CD14-positive monocyte (primary cell): Measurements from ENCODE around the gene CORO1C. TPM values are rescaled to one million over a fixed set of nuclear protein-coding genes. Genes with fewer than 3 reads are reported as not detected.

Experiments
- DNase-seq, 3 donors: peaks; one replicate each; pipeline ENCODE4 v3.0.0-alpha.2; 2011 to 2022
- H2AFZ ChIP-seq: 2 replicates; pipeline ENCODE4 v1.6.0; 2012; ENCODE audit warnings: mild to moderate bottlenecking, low read depth, low read length, inconsistent platforms; ENCODE audit not compliant: insufficient read depth, poor library complexity, severe bottlenecking
- H3K27ac ChIP-seq, 2 donors: 1 replicate in 1 of 2; 2 replicates in 1 of 2; pipeline ENCODE4 v1.5.1; 2012 to 2013; ENCODE audit warnings: low read length in 2 of 2, control low read depth in 1 of 2, inconsistent platforms in 1 of 2, low read depth in 1 of 2, mild to moderate bottlenecking in 1 of 2
- H3K27me3 ChIP-seq, 2 donors: one replicate each; pipeline versions ENCODE4 v1.6.0 to v1.6.1; 2011 to 2013; ENCODE audit warnings: low read length in 2 of 2; ENCODE audit not compliant: control insufficient read depth in 2 of 2, insufficient read depth in 2 of 2
- H3K36me3 ChIP-seq, 2 donors: replicated peaks in 1 of 2; 1 replicate in 1 of 2; 2 replicates in 1 of 2; pipeline versions ENCODE4 v1.5.1 to v1.6.1; 2012 to 2013; ENCODE audit warnings: low read length in 2 of 2, control low read depth in 1 of 2, inconsistent platforms in 1 of 2, mild to moderate bottlenecking in 1 of 2; ENCODE audit not compliant: insufficient read depth in 2 of 2, control insufficient read depth in 1 of 2
- H3K4me1 ChIP-seq, 2 donors: 1 replicate in 1 of 2; 2 replicates in 1 of 2; pipeline versions ENCODE4 v1.5.1 to v1.6.1; 2012 to 2013; ENCODE audit warnings: low read length in 2 of 2, control low read depth in 1 of 2, inconsistent platforms in 1 of 2, mild to moderate bottlenecking in 1 of 2, moderate library complexity in 1 of 2; ENCODE audit not compliant: insufficient read depth in 2 of 2, control insufficient read depth in 1 of 2
- H3K4me2 ChIP-seq: replicated peaks from 2 replicates; pipeline ENCODE3; 2012; ENCODE audit warnings: low read length, moderate library complexity, mild to moderate bottlenecking; ENCODE audit not compliant: poor library complexity, severe bottlenecking; ENCODE audit errors: extremely low read depth
- H3K4me3 ChIP-seq, 3 experiments: fragments of 200-600 bp in 1 of 3; sonication (generic) in 1 of 3; replicated peaks in 1 of 3; 1 replicate in 2 of 3; 2 replicates in 1 of 3; pipeline ENCODE4 v1.5.1; 2011 to 2013; ENCODE audit warnings: low read length in 3 of 3, mild to moderate bottlenecking in 3 of 3, control low read depth in 2 of 3, low read depth in 2 of 3, inconsistent platforms in 1 of 3, moderate library complexity in 1 of 3
- H3K79me2 ChIP-seq: 2 replicates; pipeline ENCODE4 v1.6.0; 2012; ENCODE audit warnings: mild to moderate bottlenecking, control low read depth, inconsistent platforms, low read length, moderate library complexity; ENCODE audit not compliant: insufficient read depth
- H3K9ac ChIP-seq: 2 replicates; pipeline ENCODE4 v1.6.0; 2017; ENCODE audit warnings: low read length, mild to moderate bottlenecking; ENCODE audit not compliant: insufficient read depth, poor library complexity, severe bottlenecking
- H3K9me3 ChIP-seq, 2 donors: replicated peaks in 1 of 2; 1 replicate in 1 of 2; 2 replicates in 1 of 2; pipeline versions ENCODE4 v1.5.1 to v1.6.1; 2012 to 2013; ENCODE audit warnings: low read length in 2 of 2, control low read depth in 1 of 2; ENCODE audit not compliant: control insufficient read depth in 1 of 2, insufficient read depth in 1 of 2
- H4K20me1 ChIP-seq: 2 replicates; pipeline ENCODE4 v1.6.0; 2012; ENCODE audit warnings: mild to moderate bottlenecking, low read length, control low read depth, moderate library complexity; ENCODE audit not compliant: insufficient read depth
- H3K27ac Mint-ChIP-seq, 7 donors: one replicate each; pipeline ENCODE4 v1.8.0; 2020; ENCODE audit warnings: mild to moderate bottlenecking in 7 of 7, mixed read lengths in 7 of 7, moderate library complexity in 6 of 7, inconsistent platforms in 2 of 7
- H3K27me3 Mint-ChIP-seq, 3 donors: one replicate each; pipeline ENCODE4 v1.8.0; 2021 to 2022; ENCODE audit warnings: low read depth in 3 of 3, mild to moderate bottlenecking in 3 of 3, mixed read lengths in 3 of 3, moderate library complexity in 3 of 3, inconsistent platforms in 1 of 3
- H3K36me3 Mint-ChIP-seq, 2 donors: one replicate each; pipeline ENCODE4 v1.8.0; 2020; ENCODE audit warnings: mixed read lengths in 2 of 2, inconsistent platforms in 1 of 2, mild to moderate bottlenecking in 1 of 2
- H3K4me1 Mint-ChIP-seq: one replicate; pipeline ENCODE4 v1.8.0; 2020; ENCODE audit warnings: mild to moderate bottlenecking, mixed read lengths
- H3K4me3 Mint-ChIP-seq, 2 donors: one replicate each; pipeline ENCODE4 v1.8.0; 2020; ENCODE audit warnings: mild to moderate bottlenecking in 2 of 2, mixed read lengths in 2 of 2, moderate library complexity in 1 of 2
- H3K9me3 Mint-ChIP-seq, 7 donors: one replicate each; pipeline ENCODE4 v1.8.0; 2020 to 2022; ENCODE audit warnings: mixed read lengths in 7 of 7, mild to moderate bottlenecking in 6 of 7, moderate library complexity in 6 of 7, inconsistent platforms in 2 of 7
- WGBS: methylation state at CpG from one replicate; pipeline ENCODE4 v1.1.5; 2013; ENCODE audit warnings: missing lambda C conversion rate; ENCODE audit not compliant: insufficient coverage; 5-methylcytosine and 5-hydroxymethylcytosine counted together
- intact Hi-C, 2 donors: fragments of 100-400 bp; cut with micrococcal nuclease; formaldehyde crosslinking; loops; one replicate each; pipeline versions ENCODE4 v1.15.0 to v1.15.1; 2023
- polyA plus RNA-seq, 3 donors: library from polyadenylated mRNA; depleted of rRNA in 1 of 3; unstranded in 2 of 3; stranded (reverse) in 1 of 3; fragments of 300-500 nt in 2 of 3; fragments of >200 nt in 1 of 3; fragmentation: Illumina TruSeq in 2 of 3; gene quantifications; 1 replicate in 2 of 3; 2 replicates in 1 of 3; pipeline ENCODE4 v1.2.3, GENCODE V29; 2012 to 2021
- TF ChIP-seq, protein P1 (sequence below): fragments of 200-600 bp; IDR thresholded peaks from one replicate; pipeline ENCODE4 v1.8.0; 2022; ENCODE audit warnings: antibody characterized with exemption, mild to moderate bottlenecking

CORO1C gene
- polyA plus RNA-seq, 3 donors: 77.5 to 285 (median 229) TPM

DNA sequence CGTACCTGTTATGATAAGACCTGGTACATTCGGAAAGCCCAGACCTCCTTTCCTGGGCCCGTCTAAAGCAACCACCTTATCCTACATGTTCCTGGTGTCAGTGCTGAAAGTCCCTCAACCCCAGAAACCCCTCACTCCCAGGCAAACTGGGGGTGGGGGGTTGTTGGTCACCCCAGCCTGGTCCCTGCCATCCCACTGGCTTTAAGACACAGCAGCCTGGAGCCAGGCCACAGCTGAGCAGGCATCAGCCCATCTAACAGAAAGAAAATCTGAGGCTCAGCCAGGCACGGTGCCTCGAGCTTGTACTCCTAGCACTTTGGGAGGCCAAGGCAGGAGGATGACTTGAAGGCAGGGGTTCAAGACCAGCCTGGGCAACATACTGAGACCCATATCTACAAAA, 102.2 kb downstream of the CORO1C start:
- Histone ChIP-seq H3K79me2 (peaks cover 100% of the 10 kb centered on the region), H3K4me2 (peak overlapping the region; percentile 94), H3K27me3 (no peaks in the 10 kb centered on the region), H3K36me3 (peaks cover 26 to 37% of the 10 kb centered on the region in 2 donors), H4K20me1 (peaks cover 60% of the 10 kb centered on the region), H2AFZ (no peak overlapping the region), H3K9ac (peak overlapping the region; percentile 58), H3K9me3 (no peaks in the 10 kb centered on the region), H3K4me1 (peaks cover 64 to 68% of the 10 kb centered on the region in 2 donors), H3K4me3 (peak overlapping the region; percentile 19 to 88 (median 26)), H3K27ac (peak overlapping the region; percentile 66 to 81)
- Mint-ChIP-seq H3K36me3 (peaks cover 42 to 57% of the 10 kb centered on the region in 2 donors), H3K4me1 (peaks cover 66% of the 10 kb centered on the region), H3K9me3 (peaks cover 0 to 5% (median 0%) of the 10 kb centered on the region in 7 donors), H3K27ac (peak overlapping the region; percentile 94 to 100 (median 97)), H3K27me3 (no peaks in the 10 kb centered on the region), H3K4me3 (peak overlapping the region; percentile 76 to 87)
- intact Hi-C loops: loop anchor here (10.0 kb wide), 2 partner anchors 314 to 466 kb away; partner anchors contain the start of genes ALKBH2 (in 1 of the 2) and UNG (in 1 of the 2)
- WGBS: 92% methylated on average over 2 of the region's 5 CpGs
- TF ChIP-seq, protein P1, sequence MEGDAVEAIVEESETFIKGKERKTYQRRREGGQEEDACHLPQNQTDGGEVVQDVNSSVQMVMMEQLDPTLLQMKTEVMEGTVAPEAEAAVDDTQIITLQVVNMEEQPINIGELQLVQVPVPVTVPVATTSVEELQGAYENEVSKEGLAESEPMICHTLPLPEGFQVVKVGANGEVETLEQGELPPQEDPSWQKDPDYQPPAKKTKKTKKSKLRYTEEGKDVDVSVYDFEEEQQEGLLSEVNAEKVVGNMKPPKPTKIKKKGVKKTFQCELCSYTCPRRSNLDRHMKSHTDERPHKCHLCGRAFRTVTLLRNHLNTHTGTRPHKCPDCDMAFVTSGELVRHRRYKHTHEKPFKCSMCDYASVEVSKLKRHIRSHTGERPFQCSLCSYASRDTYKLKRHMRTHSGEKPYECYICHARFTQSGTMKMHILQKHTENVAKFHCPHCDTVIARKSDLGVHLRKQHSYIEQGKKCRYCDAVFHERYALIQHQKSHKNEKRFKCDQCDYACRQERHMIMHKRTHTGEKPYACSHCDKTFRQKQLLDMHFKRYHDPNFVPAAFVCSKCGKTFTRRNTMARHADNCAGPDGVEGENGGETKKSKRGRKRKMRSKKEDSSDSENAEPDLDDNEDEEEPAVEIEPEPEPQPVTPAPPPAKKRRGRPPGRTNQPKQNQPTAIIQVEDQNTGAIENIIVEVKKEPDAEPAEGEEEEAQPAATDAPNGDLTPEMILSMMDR: no peak
- no peak for DNase-seq

DNA sequence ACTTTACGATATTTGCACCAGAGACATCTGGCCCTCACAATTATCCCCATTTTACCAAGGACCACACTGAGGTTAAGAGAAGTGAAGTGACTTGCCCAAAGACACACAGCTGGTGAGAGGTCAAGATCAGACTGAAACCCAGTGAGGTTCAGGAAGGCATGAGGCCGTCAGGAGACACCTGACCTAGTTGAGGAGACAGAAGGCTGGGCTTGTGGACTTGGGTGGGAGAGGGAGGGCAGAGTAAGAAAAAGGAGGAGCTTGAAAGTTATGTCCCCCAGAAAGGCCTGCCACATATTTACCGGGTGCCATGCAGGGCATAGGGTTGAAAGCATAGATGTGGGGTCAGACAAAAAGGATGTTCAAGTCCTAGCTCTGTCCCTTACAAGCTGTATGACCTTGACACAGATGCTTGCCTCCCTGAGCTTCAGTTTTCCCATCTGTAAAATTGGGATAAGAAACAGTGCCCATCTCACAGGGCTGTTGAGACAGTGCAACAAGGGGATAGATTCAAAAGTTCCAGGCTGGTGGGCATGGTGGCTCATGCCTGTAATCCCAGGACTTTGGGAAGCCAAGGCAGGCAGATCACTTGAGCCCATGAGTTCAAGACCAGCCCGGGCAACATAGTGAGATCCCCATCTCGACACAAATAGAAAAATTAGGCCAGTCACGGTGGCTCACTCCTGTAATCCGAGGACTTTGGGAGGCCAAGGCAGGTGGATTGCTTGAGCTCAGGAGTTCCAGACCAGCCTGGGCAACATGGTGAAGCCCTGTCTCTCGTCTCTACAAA, 104.0 kb downstream of the CORO1C start:
- Histone ChIP-seq H3K79me2 (peaks cover 100% of the 10 kb centered on the region), H3K27me3 (no peaks in the 10 kb centered on the region), H3K9me3 (no peaks in the 10 kb centered on the region), H3K4me3 (no peak overlapping the region), H3K4me1 (peaks cover 57 to 63% of the 10 kb centered on the region in 2 donors), H3K36me3 (peaks cover 44 to 55% of the 10 kb centered on the region in 2 donors), H4K20me1 (peaks cover 78% of the 10 kb centered on the region), H3K9ac (no peak overlapping the region), H2AFZ (no peak overlapping the region), H3K4me2 (no peak overlapping the region), H3K27ac (peak overlapping the region in 1 of 2 donors; percentile 81)
- intact Hi-C loops: loop anchor here (10.0 kb wide), 2 partner anchors 313 to 467 kb away; partner anchors contain the start of genes ALKBH2 (in 1 of the 2) and UNG (in 1 of the 2)
- DNase-seq: no peak
- H3K27ac Mint-ChIP-seq: peak overlapping the region; percentile 35 to 99 (median 67)
- H3K4me1 Mint-ChIP-seq: peaks cover 59% of the 10 kb centered on the region
- H3K36me3 Mint-ChIP-seq: peaks cover 59 to 76% of the 10 kb centered on the region in 2 donors
- no peaks in the 10 kb centered on the region for H3K27me3 Mint-ChIP-seq
- no peak overlapping the region for H3K4me3 Mint-ChIP-seq
- TF ChIP-seq, protein P1: no peak
- 92% methylated on average over 7 of the region's 8 CpGs for WGBS
- H3K9me3 Mint-ChIP-seq: peaks cover 0 to 4% (median 2%) of the 10 kb centered on the region in 7 donors
